GM21423 (cell line): ENCODE results near the gene COX7B.
"Not testable (repeated sequence)": the region's sequence is repeated elsewhere in the genome, so short reads cannot be mapped to it uniquely, and the experiment has no call there.

Experiments
- ATAC-seq: cut with Tn5 transposase; IDR thresholded peaks from one replicate; pipeline ENCODE4 v1.9.1; 2021; ENCODE audit warnings: mild to moderate bottlenecking, moderate library complexity; ENCODE audit not compliant: unreplicated experiment

COX7B gene

GRCh38 chrX:77899081-77899828 lies at the start of gene COX7B:
Gene COX7B (plus strand): TSS chrX:77899468. CDS start chrX:77899554, 86 bp downstream.
- ATAC-seq = peak; percentile 61

- no peak for ATAC-seq
These were observed 23.9 kb upstream of the COX7B start for GRCh38 chrX:77875372-77875771.

- not testable (repeated sequence) for ATAC-seq
These were observed 17.9 kb upstream of the COX7B start for GRCh38 chrX:77881418-77881817.

GRCh38 chrX:77892887-77893286 lies 6.4 kb upstream of the COX7B start:
- no peak for ATAC-seq

- ATAC-seq = no peak
These were observed 5.6 kb upstream of the COX7B start for GRCh38 chrX:77893713-77894112.

- ATAC-seq = peak; percentile 91
These were observed 4.1 kb upstream of the COX7B start, which contains the start of gene MAGT1 for GRCh38 chrX:77894921-77895886. Gene MAGT1 (minus strand): TSS chrX:77895435. CDS start chrX:77895410, 25 bp downstream.

- ATAC-seq = no peak
These were observed 1.4 kb downstream of the COX7B start for GRCh38 chrX:77900688-77901087.

GRCh38 chrX:77901506-77901905 lies 2.2 kb downstream of the COX7B start:
- ATAC-seq = no peak

- ATAC-seq = peak; percentile 96
These were observed 11.0 kb downstream of the COX7B start, which contains the start of gene ATP7A for GRCh38 chrX:77910108-77910840. Gene ATP7A (plus strand): TSS chrX:77910693. CDS start chrX:77971642, 60,949 bp downstream.

- ATAC-seq = peak; percentile 66
These were observed 18.1 kb downstream of the COX7B start for GRCh38 chrX:77917294-77917933.

- ATAC-seq = no peak
These were observed 19.3 kb downstream of the COX7B start for GRCh38 chrX:77918568-77918967.

- ATAC-seq = not testable (repeated sequence)
These were observed 20.1 kb downstream of the COX7B start for GRCh38 chrX:77919370-77919769.

- no peak for ATAC-seq
These were observed 23.5 kb downstream of the COX7B start for GRCh38 chrX:77922787-77923186.

- ATAC-seq = no peak
These were observed 25.1 kb downstream of the COX7B start for GRCh38 chrX:77924320-77924859.

- ATAC-seq = no peak
These were observed 26.5 kb downstream of the COX7B start for GRCh38 chrX:77925764-77926163.

GRCh38 chrX:77930581-77930980 lies 31.3 kb downstream of the COX7B start:
- no peak for ATAC-seq

GRCh38 chrX:77935886-77936285 lies 36.6 kb downstream of the COX7B start:
- no peak for ATAC-seq

- no peak for ATAC-seq
These were observed 37.0 kb downstream of the COX7B start for GRCh38 chrX:77936299-77936698.

- no peak for ATAC-seq
These were observed 38.0 kb downstream of the COX7B start for GRCh38 chrX:77937291-77937690.

GRCh38 chrX:77938083-77938680 lies 38.9 kb downstream of the COX7B start:
- no peak for ATAC-seq
